KOPT-K1 (cell line): ENCODE measurements around the gene MYO1B.

Experiments
- H3K27ac ChIP-seq: fragments of 200-600 bp; sonication (generic); 2 replicates; pipeline ENCODE4 v1.5.1; 2016; ENCODE audit warnings: antibody characterized with exemption, mild to moderate bottlenecking, low read depth, low read length; ENCODE audit not compliant: poor library complexity, severe bottlenecking
- H3K36me3 ChIP-seq: fragments of 200-600 bp; sonication (generic); 2 replicates; pipeline ENCODE4 v1.5.1; 2017; ENCODE audit warnings: antibody characterized with exemption, mild to moderate bottlenecking, low read length, moderate library complexity; ENCODE audit not compliant: insufficient read depth
- H3K9me3 ChIP-seq: fragments of 200-600 bp; sonication (generic); 2 replicates; pipeline ENCODE4 v1.5.1; 2017; ENCODE audit warnings: antibody characterized with exemption, low read length, mild to moderate bottlenecking; ENCODE audit not compliant: insufficient read depth, poor library complexity, severe bottlenecking

Gene MYO1B

GRCh38 chr2:191328150-191328809, 83.1 kb downstream of the MYO1B start:
- H3K27ac ChIP-seq, result no peak overlapping the region
- H3K9me3 ChIP-seq, result peaks cover 8% of the 10 kb centered on the region
- H3K36me3 ChIP-seq, result no peaks in the 10 kb centered on the region; the same call in 1 of the 2 replicates

GRCh38 chr2:191329841-191330240, 84.6 kb downstream of the MYO1B start:
- H3K9me3 ChIP-seq, result no peaks in the 10 kb centered on the region
- H3K27ac ChIP-seq, result no peak overlapping the region

DNA sequence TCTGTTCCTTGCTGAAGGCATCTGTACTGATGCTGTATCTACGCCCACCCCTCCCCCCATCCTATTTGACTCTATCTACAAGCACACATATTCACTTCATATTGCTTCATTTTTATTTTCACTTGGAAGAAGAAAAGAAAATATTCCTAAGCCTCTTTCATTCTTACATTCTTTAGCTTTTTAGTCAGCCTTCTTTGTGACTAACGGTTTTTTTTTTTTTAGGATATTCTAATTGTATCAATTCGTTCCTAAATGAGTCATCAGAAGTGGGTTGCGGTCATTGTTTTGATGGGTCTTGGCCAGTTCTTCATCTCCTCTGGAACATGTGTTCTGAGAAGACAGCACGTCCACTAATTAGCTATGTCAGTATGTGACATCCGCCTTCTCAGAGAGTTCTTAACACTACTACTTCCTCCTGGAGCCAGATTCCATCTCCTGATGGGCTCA, 88.7 kb downstream of the MYO1B start:
- Histone ChIP-seq H3K9me3 (no peaks in the 10 kb centered on the region), H3K36me3 (no peaks in the 10 kb centered on the region; the same call in 1 of the 2 replicates), H3K27ac (no peak overlapping the region)

More at GRCh38 chr2:191329841-191330240, 84.6 kb downstream of the MYO1B start:
- H3K36me3 ChIP-seq, result no peaks in the 10 kb centered on the region; the same call in 1 of the 2 replicates

DNA sequence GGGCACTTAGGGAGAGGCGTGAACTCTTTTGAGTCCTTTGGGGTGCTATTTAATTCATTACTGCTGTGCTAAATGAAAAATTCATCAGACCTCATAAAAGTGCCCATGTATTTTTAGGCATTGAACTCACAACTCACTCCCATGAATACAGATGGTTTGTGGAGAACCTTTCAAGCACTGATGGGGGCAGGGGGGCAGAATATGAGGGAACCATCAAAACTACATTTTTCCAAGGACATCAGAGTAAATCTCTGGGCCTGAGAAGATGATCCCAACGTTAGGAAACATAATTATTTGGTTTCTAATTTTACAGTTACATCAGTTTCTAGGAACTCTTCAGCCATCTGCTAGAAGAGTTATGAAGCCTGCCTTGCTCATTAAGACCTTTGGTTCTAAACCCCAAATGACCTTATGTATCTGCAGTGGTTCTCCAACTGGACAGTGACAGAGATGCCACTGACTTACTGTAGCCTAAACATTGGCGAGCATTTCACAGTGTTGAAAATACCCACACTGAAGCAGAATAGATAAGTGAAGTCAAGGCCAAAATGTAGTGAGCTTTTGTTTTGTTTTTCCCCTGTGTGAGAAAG, 90.8 kb downstream of the MYO1B start:
- no peak overlapping the region for H3K27ac ChIP-seq
- H3K36me3 ChIP-seq, result no peaks in the 10 kb centered on the region
- no peaks in the 10 kb centered on the region for H3K9me3 ChIP-seq

DNA sequence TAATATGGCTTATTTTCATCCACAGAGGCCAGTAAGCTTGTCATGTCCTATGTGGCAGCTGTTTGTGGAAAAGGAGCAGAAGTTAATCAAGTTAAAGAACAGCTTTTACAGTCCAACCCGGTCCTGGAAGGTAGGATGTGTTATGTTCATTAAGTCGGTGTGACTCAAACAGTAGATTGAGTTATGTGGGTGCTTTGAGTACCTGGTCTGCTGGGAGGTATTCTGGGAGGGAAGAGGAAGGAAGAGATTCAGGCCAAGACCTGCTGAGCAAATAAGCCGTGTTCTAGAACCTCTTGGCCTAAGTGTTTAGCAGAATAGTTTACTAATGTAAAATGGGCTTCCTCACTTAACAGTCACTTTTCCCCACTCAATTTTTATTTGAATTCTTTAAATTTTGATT, 96.2 kb downstream of the MYO1B start:
- H3K36me3 ChIP-seq, result no peaks in the 10 kb centered on the region
- no peak overlapping the region for H3K27ac ChIP-seq
- no peaks in the 10 kb centered on the region for H3K9me3 ChIP-seq

GRCh38 chr2:191343796-191344338, 98.7 kb downstream of the MYO1B start:
- no peak overlapping the region for H3K27ac ChIP-seq
- no peaks in the 10 kb centered on the region for H3K36me3 ChIP-seq
- H3K9me3 ChIP-seq, result no peaks in the 10 kb centered on the region

- Histone ChIP-seq H3K9me3 (no peaks in the 10 kb centered on the region), H3K27ac (no peak overlapping the region), H3K36me3 (no peaks in the 10 kb centered on the region)
Measured at GRCh38 chr2:191345788-191346187, 100.6 kb downstream of the MYO1B start.

DNA sequence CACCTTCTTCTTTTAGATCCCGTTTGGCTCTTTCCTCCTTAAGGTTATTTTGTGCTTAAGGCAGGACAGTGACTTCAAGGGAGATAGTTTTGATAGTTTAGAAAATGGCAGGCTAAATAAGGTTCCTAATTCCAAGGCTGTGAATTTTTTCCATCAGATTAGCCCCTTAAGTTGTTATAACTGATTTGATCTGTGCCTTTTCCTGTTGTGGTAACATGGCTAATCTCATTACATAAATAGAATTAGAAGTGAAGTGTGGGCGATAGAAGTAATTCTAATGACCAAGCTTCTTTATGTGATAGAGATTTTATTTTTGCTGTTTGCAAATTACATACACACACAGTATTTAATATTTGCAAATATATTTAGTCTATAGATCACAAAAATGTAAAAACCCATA, 102.0 kb downstream of the MYO1B start:
- H3K27ac ChIP-seq, result no peak overlapping the region
- no peaks in the 10 kb centered on the region for H3K36me3 ChIP-seq
- no peaks in the 10 kb centered on the region for H3K9me3 ChIP-seq

DNA sequence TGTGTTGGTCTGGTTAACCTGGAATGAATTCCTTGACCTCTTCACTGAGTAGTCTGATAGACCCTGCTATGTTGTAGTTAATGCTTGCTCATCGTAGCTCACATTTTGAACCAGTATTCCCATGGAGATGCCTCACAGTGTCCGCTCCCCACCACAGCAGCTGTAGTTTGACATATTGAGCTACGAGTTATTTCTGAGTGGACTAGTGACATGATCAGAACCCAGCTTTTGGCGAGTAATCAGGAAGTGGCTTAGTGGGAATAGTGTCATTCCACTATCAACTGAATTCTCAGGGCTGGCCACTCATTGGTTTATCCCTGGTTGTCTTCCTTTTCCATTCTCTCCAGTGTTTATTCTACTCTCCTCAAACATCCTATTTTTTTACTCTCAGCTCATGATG, 102.7 kb downstream of the MYO1B start:
- H3K9me3 ChIP-seq, result no peaks in the 10 kb centered on the region
- no peaks in the 10 kb centered on the region for H3K36me3 ChIP-seq

DNA sequence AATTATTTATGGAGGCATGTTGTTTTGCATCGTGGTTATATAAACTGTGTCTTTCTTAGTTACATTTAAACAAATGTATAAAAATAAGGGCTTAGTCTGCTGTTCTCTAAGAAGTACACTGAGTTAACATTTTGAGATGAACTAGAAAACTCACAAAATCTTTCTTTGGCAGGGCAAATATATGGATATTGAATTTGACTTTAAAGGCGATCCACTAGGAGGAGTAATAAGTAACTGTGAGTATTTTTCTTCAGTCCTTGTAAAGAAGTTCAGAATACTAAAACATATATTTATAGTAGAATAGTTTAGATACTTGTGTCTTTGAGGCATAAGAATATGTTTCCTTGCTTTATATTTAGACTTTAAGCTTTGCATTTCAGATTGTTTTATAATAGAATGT, 104.8 kb downstream of the MYO1B start:
- no peaks in the 10 kb centered on the region for H3K36me3 ChIP-seq
- no peak overlapping the region for H3K27ac ChIP-seq
- H3K9me3 ChIP-seq, result no peaks in the 10 kb centered on the region

More for the DNA sequence above, 102.7 kb downstream of the MYO1B start:
- no peak overlapping the region for H3K27ac ChIP-seq

DNA sequence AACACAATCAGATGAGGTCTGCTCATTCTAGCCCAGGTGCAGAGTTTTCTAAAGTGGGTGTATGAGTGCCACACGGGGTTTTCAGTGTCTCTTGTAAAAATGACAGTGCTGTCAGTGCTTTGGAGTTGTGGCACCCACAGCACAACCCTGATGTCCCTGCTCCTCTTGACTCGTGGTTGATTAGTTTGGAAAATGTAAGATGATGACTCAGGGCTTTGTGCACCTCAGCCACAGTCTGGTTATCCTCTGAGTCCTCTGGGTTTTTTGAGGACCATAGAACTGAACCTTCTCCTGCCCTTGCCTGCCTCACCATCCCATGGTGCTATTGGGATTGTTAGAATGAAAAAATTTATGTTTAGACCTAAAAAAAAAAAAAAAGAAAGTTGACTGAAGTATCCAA, 105.6 kb downstream of the MYO1B start:
- H3K9me3 ChIP-seq, result no peaks in the 10 kb centered on the region
- H3K36me3 ChIP-seq, result no peaks in the 10 kb centered on the region
- H3K27ac ChIP-seq, result no peak overlapping the region

DNA sequence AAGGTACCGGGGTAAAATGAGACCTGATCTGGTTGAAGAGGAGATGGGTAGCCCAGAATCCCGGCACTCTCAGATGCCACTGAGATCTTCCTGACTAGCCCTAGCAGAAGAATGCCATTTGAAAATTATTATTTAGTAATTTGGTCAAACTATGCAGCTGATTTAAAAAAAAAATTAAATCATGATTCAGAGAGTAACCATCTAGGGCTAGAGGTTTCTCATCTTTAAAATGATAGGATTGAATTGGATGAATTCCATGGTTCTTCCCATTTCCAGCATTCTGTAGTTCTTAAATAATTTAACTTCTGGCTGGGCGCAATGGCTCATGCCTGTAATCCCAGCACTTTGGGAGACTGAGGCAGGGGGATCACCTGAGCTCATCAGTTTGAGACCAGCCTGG, 106.1 kb downstream of the MYO1B start:
- Histone ChIP-seq H3K27ac (no peak overlapping the region), H3K36me3 (no peaks in the 10 kb centered on the region), H3K9me3 (no peaks in the 10 kb centered on the region)

DNA sequence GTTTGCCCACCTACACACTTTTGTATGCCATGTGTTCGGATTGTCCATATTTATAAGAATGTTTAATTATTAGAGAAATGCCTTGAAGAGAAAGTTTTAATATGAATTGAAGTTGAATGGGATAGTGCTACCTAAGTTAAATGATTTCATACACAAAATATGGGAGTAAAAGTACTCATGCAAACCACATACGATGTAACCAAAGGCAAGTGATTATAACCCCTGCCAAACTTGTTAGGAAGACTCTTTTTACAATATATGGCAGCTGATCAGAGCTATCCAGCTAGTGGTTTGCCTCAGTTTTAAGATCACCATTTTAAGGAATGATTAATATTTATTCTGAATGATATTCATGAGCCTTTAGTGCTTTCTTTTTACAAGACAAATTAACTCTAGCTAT, 106.7 kb downstream of the MYO1B start:
- Histone ChIP-seq H3K36me3 (no peaks in the 10 kb centered on the region), H3K9me3 (no peaks in the 10 kb centered on the region), H3K27ac (no peak overlapping the region)

- H3K36me3 ChIP-seq, result no peaks in the 10 kb centered on the region
- no peaks in the 10 kb centered on the region for H3K9me3 ChIP-seq
- H3K27ac ChIP-seq, result no peak overlapping the region
Measured at GRCh38 chr2:191352536-191352935, 107.3 kb downstream of the MYO1B start.

GRCh38 chr2:191355170-191355758, 110.1 kb downstream of the MYO1B start:
- Histone ChIP-seq H3K9me3 (no peaks in the 10 kb centered on the region), H3K36me3 (no peaks in the 10 kb centered on the region), H3K27ac (no peak overlapping the region)
